ENCODE data around the gene C19orf12.
A peak's percentile ranks its signal among the peaks of the same experiment; 100 is the strongest.

The C19orf12 gene

DNA sequence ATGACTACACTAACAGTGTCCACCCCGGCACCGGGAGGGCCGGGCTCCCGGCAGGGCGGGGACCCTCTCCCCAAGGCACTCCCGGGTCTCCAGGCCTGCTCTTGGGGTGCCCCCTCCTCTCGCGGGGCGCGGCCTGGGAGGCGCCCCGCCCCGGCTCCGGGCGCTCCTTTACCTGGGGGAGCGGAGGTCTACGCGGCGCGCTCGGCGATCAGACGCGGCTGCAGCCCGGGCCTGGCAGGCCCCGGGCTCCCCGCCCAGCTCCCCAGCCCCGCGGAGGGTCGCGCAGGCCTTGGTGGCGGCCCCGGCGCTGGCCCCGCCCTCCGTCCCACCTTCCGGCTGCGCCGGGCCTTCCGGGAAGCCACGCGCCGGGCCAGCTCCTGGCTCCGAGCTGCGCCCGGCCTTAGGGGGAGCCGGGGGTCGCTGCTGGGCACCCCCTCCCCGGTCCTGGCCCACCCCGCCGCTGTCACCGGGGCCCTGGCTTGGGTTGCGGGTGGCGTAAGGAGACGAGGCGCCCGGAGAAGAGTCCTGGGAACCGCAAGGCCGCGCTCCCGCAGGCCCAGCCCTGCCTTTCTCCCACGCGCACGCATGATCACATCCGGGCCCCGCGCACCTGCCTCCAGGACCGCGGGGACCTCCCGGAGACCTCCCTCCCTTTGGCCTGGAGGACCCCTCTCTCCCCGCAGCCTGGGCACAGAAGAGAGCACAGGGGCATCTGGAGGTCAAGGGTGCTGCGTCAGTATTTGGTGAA is at the start of gene C19orf12:
Gene C19orf12, minus strand, starts transcription at position 309 of the 748 bp plus-strand sequence. CDS start 6,848 bp downstream, outside the sequence.
- TF ChIP-seq CTCF (IDR thresholded peaks at IDR 0.05; ENCODE audit: control insufficient read depth, extremely low read depth, insufficient read depth) = no peak
- no peak for DNase-seq (ENCODE audit: low read depth)
- peak within 1 kb of the TSS; percentile 64 for H3K4me3 ChIP-seq (ENCODE audit: low read depth, low read length)

- no peak for TF ChIP-seq CTCF (IDR thresholded peaks at IDR 0.05; ENCODE audit: control insufficient read depth, extremely low read depth, insufficient read depth)
- H3K4me3 ChIP-seq (ENCODE audit: low read depth, low read length) = no peak overlapping the region
- DNase-seq (ENCODE audit: low read depth) = no peak
Measured at GRCh38 chr19:29764361-29764760, 49.3 kb upstream of the C19orf12 start.

DNA sequence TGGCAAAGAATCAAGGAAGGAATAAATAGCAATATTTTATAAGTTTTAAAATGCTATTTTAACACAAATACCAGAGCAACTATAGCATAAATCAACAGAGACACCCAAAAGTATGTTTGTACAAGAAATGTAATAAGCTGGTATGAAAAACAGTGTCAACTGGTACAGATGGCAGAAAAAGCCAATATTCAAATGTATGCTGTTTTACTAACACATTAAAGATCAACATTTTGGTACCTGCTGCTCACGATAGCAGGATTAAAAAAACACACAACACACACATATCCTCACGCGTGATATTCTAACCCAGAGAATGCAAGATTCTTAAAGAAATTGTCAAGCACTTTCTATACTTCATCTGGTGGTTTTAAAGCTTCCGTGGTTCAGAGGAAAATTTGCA is 48.1 kb upstream of the C19orf12 start:
- no peak overlapping the region for H3K4me3 ChIP-seq (ENCODE audit: low read depth, low read length)
- no peak for DNase-seq (ENCODE audit: low read depth)
- TF ChIP-seq CTCF (IDR thresholded peaks at IDR 0.05; ENCODE audit: control insufficient read depth, extremely low read depth, insufficient read depth) = no peak

DNA sequence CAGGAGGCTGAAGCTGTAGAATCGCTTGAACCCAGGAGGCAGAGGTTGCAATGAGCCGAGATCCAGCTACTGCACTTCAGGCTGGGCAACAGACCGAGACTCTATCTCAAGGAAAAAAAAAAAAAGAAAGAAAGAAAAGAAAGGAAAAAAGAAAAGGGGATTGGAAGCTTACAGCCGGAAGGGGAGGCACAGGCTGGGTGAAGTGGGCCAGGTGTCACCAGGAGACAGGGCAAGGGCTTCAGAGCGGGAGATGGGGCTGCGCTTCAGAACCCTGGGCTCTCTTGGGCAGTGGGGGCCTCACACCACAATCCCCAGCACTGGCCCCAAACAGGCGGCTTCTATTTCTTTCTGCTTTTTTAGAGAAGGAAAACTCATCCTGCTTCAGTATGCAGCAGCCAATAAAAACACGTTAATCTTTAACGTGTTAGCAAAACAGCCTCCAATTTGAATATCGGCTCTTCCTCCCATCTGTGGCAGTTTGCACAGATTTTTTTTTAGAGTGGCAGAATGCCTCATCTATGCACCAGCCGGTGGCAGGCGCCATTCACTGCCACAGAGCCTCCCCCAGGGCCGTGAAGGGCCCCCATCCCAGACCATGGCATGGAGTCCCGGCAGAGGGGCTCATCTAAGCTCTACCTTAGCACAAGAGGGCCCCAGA is 46.6 kb upstream of the C19orf12 start:
- H3K4me3 ChIP-seq (ENCODE audit: low read depth, low read length) = no peak overlapping the region
- no peak for DNase-seq (ENCODE audit: low read depth)
- TF ChIP-seq CTCF (IDR thresholded peaks at IDR 0.05; ENCODE audit: control insufficient read depth, extremely low read depth, insufficient read depth) = no peak

GRCh38 chr19:29760752-29761502 is 45.9 kb upstream of the C19orf12 start:
- no peak for DNase-seq (ENCODE audit: low read depth)
- TF ChIP-seq CTCF (IDR thresholded peaks at IDR 0.05; ENCODE audit: control insufficient read depth, extremely low read depth, insufficient read depth) = no peak
- H3K4me3 ChIP-seq (ENCODE audit: low read depth, low read length) = no peak overlapping the region

GRCh38 chr19:29759359-29759758 is 44.3 kb upstream of the C19orf12 start:
- no peak for DNase-seq (ENCODE audit: low read depth)
- no peak overlapping the region for H3K4me3 ChIP-seq (ENCODE audit: low read depth, low read length)
- TF ChIP-seq CTCF (IDR thresholded peaks at IDR 0.05; ENCODE audit: control insufficient read depth, extremely low read depth, insufficient read depth) = no peak
